Measurements from ENCODE around the gene AKR1E2.

The AKR1E2 gene

GRCh38 chr10:4839353-4839752 lies 13.3 kb downstream of the AKR1E2 start:
- Histone ChIP-seq H3K79me2 (ENCODE audit: insufficient read depth, low read depth) (no peaks in the 10 kb centered on the region), H3K9ac (no peak overlapping the region)

DNA sequence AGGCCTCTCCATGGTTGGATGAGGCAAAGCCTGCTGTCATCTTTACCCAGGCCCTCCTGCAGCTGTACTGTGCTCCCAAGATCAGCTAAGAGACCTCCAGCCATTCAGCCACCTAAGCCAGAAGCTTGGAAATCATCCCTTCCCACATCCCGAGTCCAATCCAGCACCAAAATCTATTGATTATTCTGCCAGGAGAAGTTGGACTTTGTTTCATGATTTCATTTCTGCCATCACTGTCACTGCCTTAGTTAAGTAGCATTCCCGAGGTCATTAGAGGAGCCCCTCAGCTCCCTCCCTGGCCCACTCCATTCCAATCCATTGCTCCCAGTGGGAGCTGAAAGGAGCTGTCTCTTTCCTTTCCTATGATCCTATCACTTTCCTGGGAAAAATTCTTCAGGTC lies 14.1 kb downstream of the AKR1E2 start:
- no peaks in the 10 kb centered on the region for H3K36me3 ChIP-seq (ENCODE audit: insufficient read depth)
- no peak overlapping the region for H3K27ac ChIP-seq
- H3K4me1 ChIP-seq (ENCODE audit: low read depth, poor library complexity, severe bottlenecking), result no peaks in the 10 kb centered on the region
- H3K9ac ChIP-seq, result no peak overlapping the region
- H3K27me3 ChIP-seq (ENCODE audit: insufficient read depth, low read depth), result no peaks in the 10 kb centered on the region
- H4K20me1 ChIP-seq (ENCODE audit: insufficient read depth), result no peaks in the 10 kb centered on the region
- no peaks in the 10 kb centered on the region for H3K79me2 ChIP-seq (ENCODE audit: insufficient read depth, low read depth)
- TF ChIP-seq, protein P1, sequence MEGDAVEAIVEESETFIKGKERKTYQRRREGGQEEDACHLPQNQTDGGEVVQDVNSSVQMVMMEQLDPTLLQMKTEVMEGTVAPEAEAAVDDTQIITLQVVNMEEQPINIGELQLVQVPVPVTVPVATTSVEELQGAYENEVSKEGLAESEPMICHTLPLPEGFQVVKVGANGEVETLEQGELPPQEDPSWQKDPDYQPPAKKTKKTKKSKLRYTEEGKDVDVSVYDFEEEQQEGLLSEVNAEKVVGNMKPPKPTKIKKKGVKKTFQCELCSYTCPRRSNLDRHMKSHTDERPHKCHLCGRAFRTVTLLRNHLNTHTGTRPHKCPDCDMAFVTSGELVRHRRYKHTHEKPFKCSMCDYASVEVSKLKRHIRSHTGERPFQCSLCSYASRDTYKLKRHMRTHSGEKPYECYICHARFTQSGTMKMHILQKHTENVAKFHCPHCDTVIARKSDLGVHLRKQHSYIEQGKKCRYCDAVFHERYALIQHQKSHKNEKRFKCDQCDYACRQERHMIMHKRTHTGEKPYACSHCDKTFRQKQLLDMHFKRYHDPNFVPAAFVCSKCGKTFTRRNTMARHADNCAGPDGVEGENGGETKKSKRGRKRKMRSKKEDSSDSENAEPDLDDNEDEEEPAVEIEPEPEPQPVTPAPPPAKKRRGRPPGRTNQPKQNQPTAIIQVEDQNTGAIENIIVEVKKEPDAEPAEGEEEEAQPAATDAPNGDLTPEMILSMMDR (conservative IDR thresholded peaks at IDR 0.05; ENCODE audit: low read depth, low read length), result no peak
- H2AFZ ChIP-seq (ENCODE audit: low read depth), result no peak overlapping the region
- no peak overlapping the region for H3K4me3 ChIP-seq (IDR thresholded peaks at IDR 0.05; ENCODE audit: insufficient read depth, low read depth, low read length)
- H3K4me2 ChIP-seq, result no peak overlapping the region

More at GRCh38 chr10:4839353-4839752, 13.3 kb downstream of the AKR1E2 start:
- Histone ChIP-seq H3K36me3 (ENCODE audit: insufficient read depth) (no peaks in the 10 kb centered on the region), H2AFZ (ENCODE audit: low read depth) (no peak overlapping the region), H3K27me3 (ENCODE audit: insufficient read depth, low read depth) (no peaks in the 10 kb centered on the region), H3K27ac (no peak overlapping the region), H3K4me3 (IDR thresholded peaks at IDR 0.05; ENCODE audit: insufficient read depth, low read depth, low read length) (no peak overlapping the region), H3K4me1 (ENCODE audit: low read depth, poor library complexity, severe bottlenecking) (no peaks in the 10 kb centered on the region), H4K20me1 (ENCODE audit: insufficient read depth) (no peaks in the 10 kb centered on the region), H3K4me2 (no peak overlapping the region)
- TF ChIP-seq, protein P1 (conservative IDR thresholded peaks at IDR 0.05; ENCODE audit: low read depth, low read length), result no peak

DNA sequence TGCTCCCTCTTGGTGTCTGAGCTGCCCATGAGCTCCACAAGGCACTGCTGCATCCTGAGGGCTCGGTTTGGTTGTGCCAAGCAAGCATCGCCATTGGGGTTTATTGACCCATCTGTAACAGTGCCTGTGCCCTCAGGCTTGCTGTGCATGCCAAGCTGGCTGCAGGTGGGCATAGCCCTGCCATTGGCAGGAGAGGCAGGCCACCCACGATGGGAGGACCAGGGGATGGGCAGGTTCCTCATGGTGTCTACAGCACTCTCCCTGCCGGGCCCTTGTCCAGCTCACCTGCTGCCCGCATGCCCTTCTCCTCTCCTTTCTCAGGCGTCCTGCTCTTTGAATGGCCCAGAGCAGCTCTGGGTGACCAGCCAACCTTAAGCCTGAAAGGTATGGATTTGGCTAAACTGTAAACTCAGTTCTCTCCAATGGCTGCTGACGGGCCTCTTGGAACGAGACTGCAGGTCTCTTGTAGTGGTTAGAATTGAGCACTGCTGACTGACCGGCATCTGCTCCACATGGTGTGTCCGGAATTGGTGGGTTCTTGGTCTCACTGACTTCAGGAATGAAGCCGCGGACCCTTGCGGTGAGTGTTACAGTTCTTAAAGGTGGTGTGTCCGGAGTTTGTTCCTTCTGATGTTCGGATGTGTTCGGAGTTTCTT lies 17.6 kb downstream of the AKR1E2 start:
- no peaks in the 10 kb centered on the region for H4K20me1 ChIP-seq (ENCODE audit: insufficient read depth)
- H3K27me3 ChIP-seq (ENCODE audit: insufficient read depth, low read depth), result no peaks in the 10 kb centered on the region
- H3K4me3 ChIP-seq (IDR thresholded peaks at IDR 0.05; ENCODE audit: insufficient read depth, low read depth, low read length), result no peak overlapping the region
- no peaks in the 10 kb centered on the region for H3K79me2 ChIP-seq (ENCODE audit: insufficient read depth, low read depth)
- H3K4me2 ChIP-seq, result no peak overlapping the region
- no peak overlapping the region for H3K27ac ChIP-seq
- H3K36me3 ChIP-seq (ENCODE audit: insufficient read depth), result no peaks in the 10 kb centered on the region
- no peak overlapping the region for H3K9ac ChIP-seq
- no peak overlapping the region for H2AFZ ChIP-seq (ENCODE audit: low read depth)
- no peaks in the 10 kb centered on the region for H3K4me1 ChIP-seq (ENCODE audit: low read depth, poor library complexity, severe bottlenecking)
- TF ChIP-seq, protein P1 (conservative IDR thresholded peaks at IDR 0.05; ENCODE audit: low read depth, low read length), result no peak

GRCh38 chr10:4844864-4845263 lies 18.9 kb downstream of the AKR1E2 start:
- Histone ChIP-seq H3K4me1 (ENCODE audit: low read depth, poor library complexity, severe bottlenecking) (no peaks in the 10 kb centered on the region), H3K4me3 (IDR thresholded peaks at IDR 0.05; ENCODE audit: insufficient read depth, low read depth, low read length) (no peak overlapping the region), H3K27me3 (ENCODE audit: insufficient read depth, low read depth) (no peaks in the 10 kb centered on the region), H3K27ac (no peak overlapping the region), H3K4me2 (no peak overlapping the region), H2AFZ (ENCODE audit: low read depth) (no peak overlapping the region), H3K9ac (no peak overlapping the region), H3K79me2 (ENCODE audit: insufficient read depth, low read depth) (no peaks in the 10 kb centered on the region), H4K20me1 (ENCODE audit: insufficient read depth) (no peaks in the 10 kb centered on the region), H3K36me3 (ENCODE audit: insufficient read depth) (no peaks in the 10 kb centered on the region)
- TF ChIP-seq, protein P1 (conservative IDR thresholded peaks at IDR 0.05; ENCODE audit: low read depth, low read length), result no peak
